IMR-90 (cell line): ENCODE data around the gene PNPLA2. TPM values are rescaled to one million over a fixed set of nuclear protein-coding genes. Genes with fewer than 3 reads are reported as not detected.

ENCODE experiments used
- ATAC-seq: fragments of 200-7000 bp; cut with Tn5 transposase; 2 replicates; pipeline ENCODE4 v1.9.1; 2020; ENCODE audit warnings: low read depth, mild to moderate bottlenecking, moderate library complexity
- BruUV-seq: library from RNA; stranded (reverse); fragments of 400-500 nt; replicated peaks from 2 replicates; lab custom pipeline; 2021; lab: Mats Ljungman, UMichigan
- CTCF ChIA-PET: fragments of 300-600 bp; formaldehyde crosslinking; extraction: SDS; loops from one replicate; lab custom pipeline; 2021; ENCODE audit warnings: antibody characterized with exemption; lab: Yijun Ruan, JAX
- POLR2A ChIA-PET: fragments of 300-600 bp; sonication (Branson Sonifier 250); formaldehyde crosslinking; loops from one replicate; lab custom pipeline; 2022; ENCODE audit warnings: antibody characterized with exemption; ENCODE audit not compliant: unreplicated experiment; lab: Charles Lee
- DNase-seq: peaks from one replicate; pipeline ENCODE4 v3.0.0; 2013
- H2AFZ ChIP-seq: replicated peaks from 2 replicates; pipeline ENCODE3; 2013; ENCODE audit warnings: low read length, mild to moderate bottlenecking; ENCODE audit not compliant: poor library complexity
- H2AK5ac ChIP-seq: 2 replicates; pipeline ENCODE4 v1.6.1; 2013; ENCODE audit warnings: low read depth, low read length, inconsistent platforms
- H2AK9ac ChIP-seq: replicated peaks from 2 replicates; pipeline ENCODE3; 2013; ENCODE audit warnings: mild to moderate bottlenecking, low read depth, low read length, moderate library complexity; ENCODE audit not compliant: poor library complexity
- H2BK120ac ChIP-seq: 2 replicates; pipeline ENCODE4 v1.6.1; 2013; ENCODE audit warnings: low read depth, low read length, inconsistent platforms
- H2BK15ac ChIP-seq: 3 replicates; pipeline ENCODE4 v1.6.1; 2013; ENCODE audit warnings: low read depth, low read length, inconsistent platforms
- H2BK20ac ChIP-seq: 2 replicates; pipeline ENCODE4 v1.6.1; 2013; ENCODE audit warnings: low read depth, mild to moderate bottlenecking, inconsistent platforms, low read length, moderate library complexity
- H2BK5ac ChIP-seq: 2 replicates; pipeline ENCODE4 v1.6.1; 2013; ENCODE audit warnings: mild to moderate bottlenecking, low read depth, low read length, inconsistent platforms; ENCODE audit not compliant: poor library complexity, severe bottlenecking
- H3K14ac ChIP-seq: replicated peaks from 2 replicates; pipeline ENCODE4 v1.6.1; 2013; ENCODE audit warnings: low read depth, low read length, inconsistent platforms
- H3K18ac ChIP-seq: 2 replicates; pipeline ENCODE4 v1.6.1; 2013; ENCODE audit warnings: low read depth, low read length, control low read depth
- H3K23ac ChIP-seq: 2 replicates; pipeline ENCODE4 v1.6.1; 2013; ENCODE audit warnings: low read depth, low read length, inconsistent platforms
- H3K27ac ChIP-seq: 2 replicates; pipeline ENCODE4 v1.5.1; 2013; ENCODE audit warnings: mild to moderate bottlenecking, control low read depth, low read length; ENCODE audit not compliant: insufficient read depth
- H3K27me3 ChIP-seq: 2 replicates; pipeline ENCODE4 v1.6.1; 2013; ENCODE audit warnings: low read length; ENCODE audit not compliant: control insufficient read depth, insufficient read depth
- H3K36me3 ChIP-seq: 2 replicates; pipeline ENCODE4 v1.6.1; 2013; ENCODE audit warnings: low read length, mixed read lengths; ENCODE audit not compliant: control insufficient read depth, insufficient read depth
- H3K4ac ChIP-seq: 2 replicates; pipeline ENCODE4 v1.6.1; 2013; ENCODE audit warnings: low read depth, low read length, inconsistent platforms
- H3K4me1 ChIP-seq: 2 replicates; pipeline ENCODE4 v1.6.1; 2013; ENCODE audit warnings: low read length, mixed read lengths; ENCODE audit not compliant: control insufficient read depth, insufficient read depth
- H3K4me2 ChIP-seq: 2 replicates; pipeline ENCODE4 v1.6.1; 2013; ENCODE audit warnings: low read depth, mild to moderate bottlenecking, control low read depth, low read length, moderate library complexity
- H3K4me3 ChIP-seq: 2 replicates; pipeline ENCODE4 v1.5.1; 2013; ENCODE audit warnings: low read depth, mild to moderate bottlenecking, control low read depth, low read length, moderate library complexity; ENCODE audit not compliant: insufficient read depth
- H3K56ac ChIP-seq: 2 replicates; pipeline ENCODE4 v1.6.1; 2013; ENCODE audit warnings: low read length, inconsistent platforms; ENCODE audit not compliant: insufficient read depth; ENCODE audit errors: extremely low read depth
- H3K79me1 ChIP-seq, 2 experiments: 2 replicates each; pipeline ENCODE4 v1.6.1; 2013; ENCODE audit warnings: low read length in 2 of 2, inconsistent platforms in 1 of 2, low read depth in 1 of 2
- H3K9ac ChIP-seq: 2 replicates; pipeline ENCODE4 v1.6.1; 2013; ENCODE audit warnings: low read depth, low read length, control low read depth
- H3K9me1 ChIP-seq: 2 replicates; pipeline ENCODE4 v1.6.1; 2013; ENCODE audit warnings: low read length, inconsistent platforms; ENCODE audit not compliant: insufficient read depth
- H3K9me3 ChIP-seq: 2 replicates; pipeline ENCODE4 v1.6.1; 2013; ENCODE audit warnings: low read length; ENCODE audit not compliant: control insufficient read depth, insufficient read depth
- H4K20me1 ChIP-seq: 2 replicates; pipeline ENCODE4 v1.6.1; 2013; ENCODE audit warnings: low read length, inconsistent platforms; ENCODE audit not compliant: insufficient read depth
- H4K5ac ChIP-seq: 2 replicates; pipeline ENCODE4 v1.6.1; 2013; ENCODE audit warnings: mild to moderate bottlenecking, low read depth, low read length, control low read depth
- H4K8ac ChIP-seq, 2 experiments: 2 replicates each; pipeline ENCODE4 v1.6.1; 2013; ENCODE audit warnings: low read depth in 2 of 2, low read length in 2 of 2, control low read depth in 1 of 2, inconsistent platforms in 1 of 2
- H4K91ac ChIP-seq: 2 replicates; pipeline ENCODE4 v1.6.1; 2013; ENCODE audit warnings: low read depth, low read length, inconsistent platforms; ENCODE audit not compliant: insufficient read depth
- POLR2A ChIP-seq: IDR thresholded peaks from 2 replicates; pipeline ENCODE4 v1.6.1; 2012; ENCODE audit warnings: mild to moderate bottlenecking, low read depth, low read length
- WGBS, 2 experiments: methylation state at CpG; one replicate each; pipeline versions ENCODE4 v1.1.5 to v1.1.7; 2013; ENCODE audit warnings: missing lambda C conversion rate in 2 of 2; ENCODE audit not compliant: insufficient read length in 1 of 2; ENCODE audit errors: extremely low coverage in 2 of 2; 5-methylcytosine and 5-hydroxymethylcytosine counted together
- dilution Hi-C: fragments of 300-500 bp; cut with HindIII; formaldehyde crosslinking; loops from one replicate; pipeline ENCODE4 v1.14.3; 2018; ENCODE audit warnings: low sequenced_read_pairs; ENCODE audit not compliant: unreplicated experiment
- in situ Hi-C: fragments of 300-500 bp; cut with MboI; formaldehyde crosslinking; loops from 3 replicates; pipeline ENCODE4 v1.14.3; 2019; ENCODE audit warnings: low sequenced_read_pairs, inconsistent platforms, mixed read lengths
- intact Hi-C: fragments of 100-400 bp; cut with micrococcal nuclease; formaldehyde crosslinking; loops from 2 replicates; pipeline ENCODE4 v1.10.0; 2022
- polyA plus RNA-seq, 3 experiments: library from polyadenylated mRNA; depleted of rRNA; stranded (reverse); fragments of >200 nt; gene quantifications; 2 replicates each; pipeline ENCODE4 v1.2.3, GENCODE V29; 2012; ENCODE audit warnings: low replicate concordance in 1 of 3
- total RNA-seq: library from RNA; depleted of rRNA; stranded (reverse); fragments of >200 nt; gene quantifications from 2 replicates; pipeline ENCODE4 v1.2.3, GENCODE V29; 2012

PNPLA2 gene
- total and polyA plus RNA-seq, 2 of the 4 experiments (the other 2 are of a cell fraction), result 7.0 to 94.3 TPM

- in situ Hi-C loops, result no loop called here
- peaks cover 3% of the 10 kb centered on the region; the same call in 1 of the 2 replicates for H3K9me1 ChIP-seq
- dilution Hi-C loops, result no loop called here
- H4K8ac ChIP-seq, result no peak overlapping the region
- no peaks in the 10 kb centered on the region for H3K9me3 ChIP-seq
- ChIA-PET CTCF (interaction anchor here (2.2 kb wide), 1 partner anchor 14 kb away, joined by 10 read pairs; no protein-coding TSS in a partner anchor), POLR2A (no interaction called here)
- H3K4me2 ChIP-seq, result no peak overlapping the region
- no peak overlapping the region for H3K18ac ChIP-seq
- no TSS peak for BruUV-seq
- no peak overlapping the region for H2BK120ac ChIP-seq
- peak overlapping the region; percentile 21 for H2AFZ ChIP-seq
- no peaks in the 10 kb centered on the region for H3K27me3 ChIP-seq
- H2BK20ac ChIP-seq, result no peak overlapping the region
- no peak overlapping the region for H3K23ac ChIP-seq
- no peak overlapping the region for H3K9ac ChIP-seq
- no peak overlapping the region for H3K14ac ChIP-seq
- no peak overlapping the region for H4K91ac ChIP-seq
- H4K20me1 ChIP-seq, result peaks cover 16% of the 10 kb centered on the region
- H3K36me3 ChIP-seq, result peaks cover 14% of the 10 kb centered on the region
- H2AK5ac ChIP-seq, result no peak overlapping the region; the same call in 1 of the 2 replicates
- H2AK9ac ChIP-seq, result peak overlapping the region; percentile 50
- H3K56ac ChIP-seq, result no peak overlapping the region
- H3K4me3 ChIP-seq, result no peak overlapping the region
- peaks cover 12 to 42% of the 10 kb centered on the region in 2 experiments for H3K79me1 ChIP-seq
- ATAC-seq (no peak), DNase-seq (no peak)
- WGBS, 2 experiments, result 71% methylated on average over 9 of the region's 36 CpGs; no CpG with 5 or more reads in 1 of the 2 experiments
- H2BK15ac ChIP-seq, result no peak overlapping the region
- TF ChIP-seq POLR2A, result no peak
- peaks cover 10% of the 10 kb centered on the region for H3K4me1 ChIP-seq
- H3K27ac ChIP-seq, result no peak overlapping the region
- intact Hi-C loops, result loop anchor here (1.0 kb wide), 1 partner anchor 120 kb away; no protein-coding TSS in a partner anchor
- no peak overlapping the region for H2BK5ac ChIP-seq
- no peak overlapping the region for H4K5ac ChIP-seq
- H3K4ac ChIP-seq, result no peak overlapping the region
Measured at GRCh38 chr11:782264-783174, 36.2 kb upstream of the PNPLA2 start.
